Measurements from ENCODE around the gene CNTNAP2.

- TF ChIP-seq CTCF (conservative IDR thresholded peaks at IDR 0.05) (no peak), ZFX (IDR thresholded peaks at IDR 0.05) (no peak)
Measured at GRCh38 chr7:147308539-147308938, 1191.9 kb downstream of the CNTNAP2 start.

All from C4-2B (cell line).